Activated effector memory CD4-positive, alpha-beta T cell treated with anti-CD3 and anti-CD28 coated beads, Interleukin-2, amount 50 U/mL, for 16 hours (primary cell): ENCODE data around the gene KRTAP10-1.

ENCODE experiments used
- DNase-seq: peaks from one replicate; pipeline ENCODE4 v3.0.0-alpha.2; 2020

The KRTAP10-1 gene

DNA sequence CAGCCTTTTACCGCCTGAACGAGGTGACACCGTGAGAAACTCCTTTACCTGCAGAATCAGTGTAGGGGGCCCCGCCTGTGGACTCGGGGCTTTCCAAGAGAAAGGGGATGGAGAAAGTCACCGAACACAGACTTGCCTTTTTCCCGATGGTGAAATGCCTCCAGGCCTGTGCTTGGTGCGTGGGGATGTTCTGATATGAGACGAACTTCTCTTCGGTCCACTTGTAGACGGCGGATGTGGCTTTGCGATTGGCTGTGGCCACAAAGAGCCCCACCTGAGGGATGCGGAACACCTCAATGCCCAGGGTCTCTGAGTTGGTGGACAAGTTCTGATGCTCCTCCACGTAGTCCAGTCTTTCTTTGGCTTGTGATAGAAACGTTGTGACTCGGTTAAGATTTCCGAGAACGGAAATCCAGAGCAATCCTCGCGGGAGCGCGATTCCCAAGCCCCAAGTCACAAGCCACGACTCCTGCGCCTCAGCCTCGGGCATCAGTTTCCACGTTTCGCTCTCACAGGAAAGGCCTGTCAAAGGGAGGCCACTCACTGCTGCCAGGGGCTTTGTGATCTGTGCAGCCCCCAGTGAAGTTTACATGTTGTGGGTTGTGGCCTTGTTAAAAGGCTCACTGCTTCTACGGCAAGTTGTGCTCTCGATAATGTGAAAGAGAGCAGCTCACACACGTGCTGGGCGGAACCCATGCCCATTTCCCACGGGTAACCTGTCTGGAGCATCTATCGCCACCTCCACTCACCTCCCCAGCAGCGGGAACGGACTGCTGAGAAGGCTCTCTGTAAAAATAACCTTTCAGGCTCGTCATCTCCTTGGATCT, 12.6 kb downstream of the KRTAP10-1 start:
- peak; percentile 54 for DNase-seq

DNA sequence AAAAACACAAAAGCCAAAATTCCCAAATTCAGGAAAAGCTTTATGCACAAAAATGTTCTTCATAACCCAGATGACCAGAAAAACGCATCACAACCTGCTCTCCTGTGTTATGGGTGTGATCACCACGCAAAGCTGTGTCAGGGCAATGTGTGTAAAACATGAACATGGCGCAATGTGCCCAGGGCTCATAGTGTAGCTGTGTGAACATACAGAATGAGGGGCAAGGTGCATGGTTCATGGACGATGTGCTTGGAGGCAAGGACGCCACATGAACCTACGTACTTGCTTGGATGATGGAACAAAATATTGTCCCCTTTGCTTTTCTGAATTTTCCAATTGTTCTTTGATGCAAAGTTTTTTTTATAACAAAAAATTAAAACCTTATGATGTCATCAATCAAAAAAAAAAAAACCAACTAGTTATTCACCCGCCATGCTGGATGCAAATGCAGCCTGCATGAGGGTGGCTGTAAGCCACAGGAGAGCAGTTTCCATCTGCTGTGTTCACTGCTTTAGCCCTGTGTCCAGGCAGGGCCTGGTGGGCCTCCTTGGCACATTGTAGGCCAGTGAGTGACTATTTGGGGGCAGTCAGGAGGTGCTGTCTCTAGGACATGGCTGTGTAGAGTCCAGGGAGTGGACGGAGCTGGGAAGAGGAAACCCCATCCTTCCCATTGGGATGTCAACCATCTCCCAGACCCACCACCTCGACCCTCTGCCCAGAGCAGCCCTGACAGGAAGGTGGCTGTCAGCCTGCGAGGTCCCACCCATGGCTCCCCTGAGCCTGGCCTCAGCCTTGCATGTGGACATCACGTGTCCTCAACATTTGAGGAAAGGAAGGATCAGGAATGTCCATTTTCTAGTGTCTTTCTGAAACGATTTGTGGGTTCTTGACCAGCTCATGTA, 13.6 kb downstream of the KRTAP10-1 start:
- DNase-seq, result no peak

DNA sequence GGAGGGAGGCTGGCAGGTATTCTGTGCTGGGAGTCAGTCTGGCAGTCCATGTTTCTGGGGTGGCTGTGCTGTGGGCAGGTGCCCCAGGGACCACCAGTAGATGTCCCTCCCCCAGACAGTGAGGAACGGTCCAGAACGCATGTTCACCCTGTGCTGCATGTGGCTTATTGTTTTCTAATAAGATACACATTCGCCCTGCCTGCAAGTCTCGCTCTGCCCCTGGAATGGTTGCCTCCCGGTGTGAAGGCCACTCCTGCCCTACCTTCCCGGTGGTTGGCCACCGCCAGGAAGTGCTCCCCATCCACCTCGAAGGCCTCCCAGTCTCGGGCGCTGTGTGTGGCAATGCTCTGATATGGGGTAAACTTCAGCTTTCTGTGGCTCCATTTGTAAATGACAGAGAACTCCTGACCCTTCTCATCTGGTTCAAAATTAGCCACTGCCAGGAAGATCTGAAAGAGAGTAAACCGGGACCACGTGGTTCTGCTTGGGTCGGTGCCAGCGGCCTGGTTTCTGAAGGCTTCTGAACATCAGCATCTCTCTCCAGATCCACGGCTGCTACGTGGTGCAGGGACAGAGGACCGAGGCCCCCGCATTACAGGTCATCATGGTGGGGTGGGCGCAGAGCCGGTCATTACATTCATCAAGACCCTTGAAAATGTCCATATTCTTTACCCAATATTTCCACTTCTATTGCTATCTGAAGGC, 14.5 kb downstream of the KRTAP10-1 start:
- DNase-seq, result no peak

DNA sequence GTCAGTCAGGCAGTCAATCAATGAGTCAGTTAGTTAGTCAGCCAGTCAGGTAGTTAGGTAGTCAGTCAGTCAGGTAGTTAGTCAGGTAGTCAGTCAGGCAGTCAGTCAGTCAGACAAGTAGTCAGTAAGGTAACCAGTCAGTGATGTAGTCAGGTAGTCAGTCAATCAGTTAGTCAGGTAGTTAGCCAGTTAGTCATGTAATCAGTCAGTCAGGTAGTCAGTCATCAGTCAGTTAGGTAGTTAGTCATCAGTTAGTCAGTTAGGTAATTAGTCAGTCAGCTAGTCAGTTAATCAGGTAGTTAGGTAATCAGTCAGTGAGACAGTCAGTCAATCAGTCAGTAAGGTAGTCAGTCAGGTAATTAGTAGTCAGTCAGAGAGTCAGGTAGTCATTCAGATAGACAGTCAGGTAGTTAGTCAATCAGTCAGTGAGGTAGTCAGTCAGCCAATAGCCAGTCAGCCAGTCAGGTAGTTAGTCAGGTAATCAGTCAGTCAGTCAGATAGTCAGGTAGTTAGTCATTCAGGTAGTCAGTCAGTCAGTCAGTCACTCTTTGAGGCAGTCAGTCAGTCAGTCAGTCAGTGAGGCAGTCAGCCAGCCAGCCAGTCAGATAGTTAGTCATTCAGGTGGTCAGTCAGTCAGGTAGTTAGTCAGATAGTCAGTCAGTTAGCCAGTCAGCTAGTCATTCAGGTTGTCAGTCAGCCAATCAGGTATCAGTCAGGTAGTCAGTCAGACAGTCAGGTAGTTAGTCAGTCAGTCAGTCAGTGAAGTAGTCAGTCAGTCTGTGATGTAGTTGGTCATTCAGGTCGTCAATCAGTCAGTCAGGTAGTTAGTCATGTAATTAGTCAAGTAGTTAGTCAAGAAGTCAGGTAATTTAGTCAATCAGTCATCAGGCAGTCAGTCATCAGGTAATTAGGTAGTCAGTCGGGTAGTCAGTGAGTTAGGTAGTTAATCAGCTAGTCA, 15.3 kb downstream of the KRTAP10-1 start:
- no peak for DNase-seq

DNA sequence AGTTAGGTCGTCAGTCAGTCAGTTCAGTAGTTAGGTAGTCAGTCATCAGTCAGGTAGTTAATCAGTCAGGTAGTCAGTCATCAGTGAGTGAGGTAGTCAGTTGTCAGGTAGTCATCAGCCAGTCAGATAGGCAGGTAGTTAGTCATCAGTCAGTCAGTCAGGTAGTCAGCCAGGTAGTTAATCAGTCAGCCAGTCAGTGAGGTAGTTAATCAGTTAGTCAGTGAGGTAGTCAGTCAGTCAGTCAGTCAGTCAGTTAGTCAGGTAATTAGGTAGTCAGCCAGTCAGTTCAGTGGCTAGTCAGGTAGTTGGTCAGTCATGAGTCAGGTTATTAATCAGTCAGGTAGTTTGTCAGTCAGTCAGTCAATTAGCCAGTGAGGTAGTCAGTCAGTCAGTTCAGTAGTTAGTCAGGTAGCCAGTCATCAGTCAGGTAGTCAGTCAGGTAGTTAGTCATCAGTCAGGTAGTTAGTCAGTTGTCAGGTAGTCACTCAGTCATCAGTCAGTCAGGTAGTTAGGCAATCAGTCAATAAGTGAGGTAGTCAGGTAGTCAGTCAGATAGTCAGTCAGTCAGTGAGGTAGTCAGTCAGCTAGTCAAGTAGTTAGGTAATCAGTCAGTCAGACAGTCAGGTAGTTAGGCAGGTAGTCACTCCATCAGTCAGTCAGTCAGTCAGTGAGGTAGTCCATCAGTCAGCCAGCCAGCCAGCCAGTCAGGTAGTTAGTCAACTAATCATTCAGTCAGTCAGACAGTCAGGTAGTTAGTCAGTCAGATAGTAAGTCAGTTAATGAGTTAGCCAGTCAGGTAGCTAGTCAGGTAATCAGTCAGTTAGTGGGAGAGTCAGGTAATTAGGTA, 16.2 kb downstream of the KRTAP10-1 start:
- no peak for DNase-seq

DNA sequence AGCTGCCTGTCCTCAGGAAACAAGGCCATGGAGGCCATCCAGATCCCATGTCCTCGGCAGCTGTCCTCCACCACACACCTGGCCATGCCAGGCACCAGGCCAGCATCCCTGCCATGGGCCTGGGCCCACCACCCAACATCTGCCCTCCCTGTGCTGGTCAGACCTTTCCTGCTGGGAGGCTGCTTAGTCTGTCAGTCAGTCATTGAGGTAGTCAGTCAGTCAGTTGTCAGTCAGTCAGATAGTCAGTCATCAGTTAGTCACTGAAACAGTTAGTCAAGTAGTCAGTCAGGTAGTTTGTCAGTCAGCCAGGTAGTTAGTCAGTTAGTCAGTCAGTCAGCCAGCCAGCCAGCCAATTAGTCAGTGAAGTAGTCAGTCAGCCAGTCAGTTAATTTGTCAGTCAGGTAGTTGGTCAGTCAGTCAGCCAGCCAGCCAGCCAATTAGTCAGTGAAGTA, 17.2 kb downstream of the KRTAP10-1 start:
- DNase-seq, result no peak

DNA sequence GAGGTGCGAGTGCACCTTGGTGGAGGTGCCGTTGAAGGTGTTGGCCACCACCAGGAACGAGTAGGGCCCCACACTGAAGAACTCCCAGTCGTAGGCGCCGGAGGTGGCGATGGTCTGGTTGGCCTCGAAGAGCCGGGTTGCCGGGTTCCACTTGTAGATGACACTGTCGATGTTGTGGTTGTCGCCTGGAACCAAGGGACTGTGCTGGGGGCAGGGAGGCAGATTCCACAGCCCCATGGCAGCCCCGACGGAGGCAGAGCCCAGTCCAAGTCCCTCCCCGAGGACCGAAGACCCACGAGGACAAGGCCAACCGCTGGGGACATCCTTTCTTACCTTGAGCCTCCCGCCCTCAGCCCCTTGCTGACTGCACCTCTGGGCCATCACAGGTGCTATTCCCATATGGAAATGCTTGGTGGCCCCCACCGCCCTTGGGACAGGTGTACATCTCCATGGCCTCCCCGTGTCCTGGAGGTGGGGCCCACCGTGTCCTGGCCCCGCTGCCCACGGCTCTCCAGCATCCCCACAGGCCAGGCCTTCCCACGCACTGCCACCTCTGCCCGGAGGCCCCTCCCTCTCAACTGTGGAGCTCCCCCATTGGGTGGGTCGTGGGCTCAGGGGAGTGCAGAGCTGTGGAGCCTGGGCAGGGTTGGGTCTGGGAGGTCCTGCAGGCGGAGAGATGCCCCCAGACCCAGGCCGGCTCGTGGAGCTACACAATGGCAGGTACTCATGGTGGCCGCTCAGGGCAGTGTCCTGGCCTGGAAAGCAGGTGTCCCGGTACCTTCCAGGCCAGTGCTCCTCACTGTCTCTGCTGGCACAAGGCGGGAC, 17.9 kb downstream of the KRTAP10-1 start:
- peak; percentile 56 for DNase-seq

DNA sequence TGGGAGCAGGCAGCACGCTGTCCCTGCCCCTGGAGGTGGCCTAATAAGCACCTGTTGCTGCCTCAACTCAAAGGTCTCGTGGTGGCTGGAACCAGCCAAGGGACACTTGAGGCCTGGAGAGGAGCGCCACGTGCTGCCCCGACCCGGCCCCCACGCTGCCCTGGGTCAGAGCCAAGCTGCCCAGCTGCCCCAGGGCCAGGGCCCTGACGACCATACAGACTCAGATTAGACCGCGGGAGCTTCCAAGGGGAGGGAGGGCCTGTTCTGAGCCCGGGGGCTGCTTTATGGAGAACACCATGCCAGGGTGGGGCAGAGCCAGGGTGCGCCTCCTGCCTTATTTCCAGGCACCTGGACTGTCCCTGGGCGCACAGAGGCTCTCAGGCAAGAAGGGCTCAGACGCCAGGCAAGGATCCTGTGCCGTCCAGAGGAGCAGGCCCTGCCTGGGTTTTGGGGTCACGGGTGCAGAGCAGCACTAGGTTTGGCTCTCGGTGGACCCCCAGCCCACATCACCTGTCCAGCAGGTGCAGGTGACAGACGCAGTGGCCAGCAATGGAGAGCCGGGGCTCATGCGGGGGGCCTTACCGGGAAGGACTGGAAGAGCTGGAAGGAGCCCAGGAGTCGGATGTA, 18.6 kb downstream of the KRTAP10-1 start:
- DNase-seq, result peak; percentile 54

DNA sequence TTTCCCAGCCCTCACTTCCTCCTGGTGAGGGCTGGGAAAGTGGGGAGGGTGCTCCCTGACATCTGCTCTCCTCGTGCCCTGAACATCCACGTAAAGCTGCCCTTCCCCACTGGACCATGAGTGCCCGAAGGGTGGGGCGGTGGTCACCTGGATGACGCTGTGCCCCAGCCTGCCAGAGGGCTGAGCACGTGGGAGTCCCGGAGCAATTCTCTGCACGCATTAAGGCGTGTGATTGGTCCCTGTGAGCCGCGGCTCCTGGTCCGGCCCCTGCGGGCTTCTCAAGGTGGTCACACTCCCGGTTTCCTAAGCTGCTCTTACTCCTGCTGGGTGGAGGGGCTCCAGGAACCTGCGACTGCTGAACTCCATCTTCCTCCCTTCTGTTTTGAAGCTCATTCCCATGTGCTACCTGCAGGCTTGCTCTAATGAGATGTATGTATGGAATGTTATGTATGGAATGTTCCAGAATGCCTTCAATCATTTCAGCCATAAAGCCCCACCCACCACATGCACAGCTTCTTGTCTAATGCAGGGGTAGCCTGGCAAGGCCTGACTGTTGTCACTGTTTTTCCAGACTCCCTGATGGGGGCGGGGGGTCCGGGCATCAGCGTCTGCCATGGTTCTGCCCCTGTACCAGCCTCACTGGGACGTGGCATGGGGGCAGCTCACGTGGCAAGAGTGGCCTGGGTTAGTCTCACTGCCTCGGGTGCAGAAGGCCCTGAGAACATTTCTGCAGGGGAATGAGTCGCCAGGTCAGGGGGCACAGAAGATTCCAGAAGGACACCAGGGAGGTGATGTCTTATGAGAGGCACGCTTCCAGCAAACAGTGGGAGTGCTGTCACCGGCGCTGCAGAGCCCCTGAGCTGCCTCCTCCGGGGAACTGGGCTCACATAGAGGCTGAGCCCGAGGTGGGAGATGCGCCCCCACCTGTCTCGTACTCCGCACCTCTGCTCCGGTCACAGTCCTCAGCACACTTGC, 19.4 kb downstream of the KRTAP10-1 start:
- DNase-seq, result peak; percentile 41

DNA sequence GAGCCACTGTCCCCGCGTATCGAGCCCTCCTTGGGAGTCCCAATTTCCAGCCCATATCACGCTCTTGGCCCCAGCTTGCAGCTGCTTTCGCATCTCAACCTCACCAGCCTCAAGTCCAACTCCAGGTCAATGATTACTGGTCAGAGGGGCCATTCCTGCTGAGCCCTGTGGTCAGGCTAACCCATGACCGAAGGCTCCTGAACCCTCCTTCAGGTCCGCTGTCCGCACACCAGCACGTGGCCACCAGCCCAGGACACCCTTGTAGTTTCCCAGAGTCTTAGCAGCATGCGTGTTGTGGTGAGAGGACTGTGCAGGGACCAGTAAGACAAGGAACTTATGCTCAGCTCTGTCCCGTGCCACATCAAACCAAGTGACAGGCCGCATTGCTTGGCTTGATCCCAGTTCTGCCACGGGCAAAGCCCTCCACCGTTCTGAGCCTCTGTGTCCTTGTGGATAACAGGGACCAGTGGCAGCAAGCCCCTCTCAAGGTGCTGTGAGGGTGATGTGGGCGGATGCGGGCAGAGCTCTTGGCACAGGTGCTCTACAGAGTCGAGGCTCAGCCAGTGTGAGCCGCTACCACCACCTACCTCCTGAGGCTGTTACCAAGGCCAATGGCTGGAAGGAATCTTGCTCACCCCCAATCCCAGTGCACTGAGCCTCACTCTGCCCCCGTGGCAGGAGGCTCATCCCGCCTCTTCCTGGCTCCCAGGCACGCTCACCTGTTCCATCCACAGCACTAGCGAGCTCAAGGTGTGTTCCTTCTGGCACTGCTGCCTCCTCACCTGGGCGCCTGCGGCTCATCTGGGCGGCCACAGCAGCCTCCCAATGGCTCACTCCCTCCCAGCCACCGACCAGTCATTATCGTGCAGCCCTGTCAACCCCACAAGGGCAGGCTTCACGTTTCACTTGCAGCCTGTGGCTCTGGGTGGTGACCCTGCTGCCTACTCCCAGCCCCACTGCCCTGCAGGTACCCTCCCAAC, 20.4 kb downstream of the KRTAP10-1 start:
- DNase-seq, result no peak

DNA sequence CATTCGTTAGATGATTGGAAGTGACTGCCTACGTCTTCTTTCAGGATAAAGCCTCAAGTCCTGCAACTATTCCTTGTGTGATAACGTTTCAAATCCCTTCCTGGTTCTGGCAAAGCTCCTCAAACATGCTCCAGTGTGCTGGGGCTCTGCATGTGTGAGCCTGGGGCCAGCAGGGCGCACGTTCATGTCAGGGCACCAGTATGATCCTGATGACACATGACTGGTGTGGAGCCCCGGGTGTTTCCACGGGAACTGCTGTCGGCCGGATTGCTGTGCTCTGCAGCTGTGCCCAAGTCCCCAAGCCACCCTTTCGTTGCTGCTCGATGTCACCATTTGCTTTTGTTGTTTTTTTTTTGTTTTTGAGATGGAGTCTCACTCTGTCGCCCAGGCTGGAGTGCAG, 21.3 kb downstream of the KRTAP10-1 start:
- DNase-seq, result no peak

DNA sequence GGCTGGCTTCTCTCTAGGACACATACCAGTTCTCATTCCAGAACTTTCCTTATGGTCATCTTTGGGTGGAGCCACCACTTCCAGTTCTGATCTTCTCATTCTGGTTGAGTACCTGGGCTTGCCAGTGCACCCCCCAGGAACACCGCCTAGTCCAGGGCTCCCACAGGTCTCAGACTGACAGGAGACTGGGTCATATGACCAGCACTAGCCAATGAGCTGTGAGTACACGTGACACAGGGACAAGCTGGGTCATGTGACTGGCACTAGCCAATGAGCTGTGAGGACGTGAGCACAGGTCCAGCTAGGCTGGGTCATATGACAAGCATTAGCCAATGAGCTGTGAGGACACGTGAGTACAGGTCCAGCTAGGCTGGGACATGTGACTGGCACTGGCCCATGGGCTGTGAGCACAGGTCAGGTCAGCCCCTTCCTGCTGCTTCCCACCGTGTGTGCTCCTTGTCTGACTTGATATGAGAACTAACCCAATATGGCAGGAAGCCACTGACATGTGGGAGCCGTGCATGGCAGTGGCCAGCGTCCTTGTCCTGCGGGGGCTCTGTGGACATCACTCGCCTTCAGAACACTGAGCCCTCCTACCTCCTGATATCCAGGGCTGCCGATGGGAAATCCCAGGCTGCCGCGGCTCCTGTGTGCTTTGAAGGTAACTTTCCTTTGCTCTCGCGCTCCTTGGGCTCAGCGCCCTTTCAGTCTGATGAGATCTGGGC, 22.7 kb downstream of the KRTAP10-1 start:
- no peak for DNase-seq

DNA sequence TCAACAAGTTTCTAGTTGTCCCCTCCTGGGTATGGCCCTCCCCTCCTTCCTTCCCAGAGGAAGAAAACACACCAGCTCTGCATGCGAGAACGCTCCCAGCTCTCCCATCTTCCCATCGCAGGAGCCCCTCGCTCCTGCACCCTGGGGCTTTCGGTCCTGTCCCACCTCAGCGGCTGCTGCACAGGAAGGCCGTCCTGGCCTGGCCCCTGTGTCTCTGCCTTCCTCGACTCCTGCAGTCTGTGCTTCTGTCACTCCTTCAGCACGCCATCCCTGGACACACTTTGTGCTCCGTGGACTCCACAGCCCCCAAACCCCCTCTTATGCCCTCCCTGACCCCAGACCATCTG, 23.2 kb downstream of the KRTAP10-1 start:
- DNase-seq, result no peak

DNA sequence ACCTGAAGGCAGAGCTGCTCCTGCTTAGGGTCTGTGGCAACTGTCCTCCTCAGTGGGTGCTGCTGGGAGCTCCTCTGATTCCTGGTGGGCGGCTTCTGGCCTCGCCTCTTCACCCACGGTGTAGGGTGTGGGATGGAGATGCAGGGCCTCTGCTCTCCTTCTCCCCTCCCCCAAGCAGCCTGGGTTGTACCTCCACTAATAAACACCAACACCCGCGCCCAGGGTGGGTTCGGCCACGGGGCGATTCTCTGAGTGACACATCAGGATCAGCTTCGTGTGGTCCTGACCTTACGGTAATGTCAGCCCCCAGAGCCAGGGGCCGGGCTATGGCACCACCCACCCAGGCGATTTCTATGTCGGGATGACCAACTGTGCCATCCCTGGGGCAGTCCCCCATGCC, 23.7 kb downstream of the KRTAP10-1 start:
- DNase-seq, result no peak

DNA sequence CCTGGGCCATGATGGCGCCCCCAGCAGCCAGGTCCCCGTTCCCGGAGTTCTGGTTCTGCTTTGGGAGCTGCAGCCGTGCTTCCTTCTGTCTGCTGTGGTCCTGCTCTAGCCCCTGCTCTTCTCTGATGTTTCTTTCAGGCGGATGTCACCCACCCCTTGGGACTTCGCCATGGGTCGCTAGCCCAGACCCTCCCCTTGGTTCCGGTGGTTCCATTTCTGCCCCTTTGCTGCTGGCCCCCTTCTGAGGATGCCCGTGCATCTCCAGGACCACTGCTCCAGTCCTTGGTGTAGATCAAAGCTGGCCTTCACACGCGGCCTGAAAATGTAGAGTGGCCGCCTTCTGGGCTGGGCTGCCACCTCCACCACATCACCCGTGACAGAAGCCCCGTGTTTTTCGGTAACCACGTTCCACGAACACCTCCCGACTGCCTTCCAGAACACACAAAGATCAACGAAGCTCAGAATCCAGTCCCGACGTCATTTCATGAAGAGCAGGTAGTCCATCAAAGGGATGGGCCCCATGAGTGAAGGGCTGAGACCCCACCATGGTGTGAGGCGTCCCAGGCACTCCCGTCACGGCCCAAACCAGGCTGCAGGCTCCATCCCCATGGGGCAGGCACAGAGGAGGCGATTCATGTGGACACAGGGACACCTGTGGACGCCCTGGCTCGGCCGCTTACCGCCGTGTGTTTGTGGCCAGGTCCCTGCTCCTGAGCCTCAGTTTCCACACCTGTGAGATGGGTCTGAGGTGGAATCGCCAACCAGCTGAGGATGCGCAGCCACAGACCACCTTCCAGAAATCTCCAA, 24.4 kb downstream of the KRTAP10-1 start:
- DNase-seq, result no peak
